Stimulated activated CD4-positive, alpha-beta T cell treated with anti-CD3 and anti-CD28 coated beads, Interleukin-2, amount 100 ng/mL, for 48 hours (primary cell): ENCODE data around the gene LYSMD4.

ENCODE experiments used
- DNase-seq, 2 donors: peaks; one replicate each; pipeline ENCODE4 v3.0.0-alpha.2; 2020

The LYSMD4 gene

GRCh38 chr15:99704444-99704838 lies 28.8 kb downstream of the LYSMD4 start:
- DNase-seq, result no peak

GRCh38 chr15:99703603-99704443 lies 29.4 kb downstream of the LYSMD4 start:
- DNase-seq, result no peak

GRCh38 chr15:99702895-99703602 lies 30.2 kb downstream of the LYSMD4 start:
- no peak for DNase-seq

GRCh38 chr15:99696096-99696495 lies 37.1 kb downstream of the LYSMD4 start:
- no peak for DNase-seq

GRCh38 chr15:99692825-99693224 lies 40.4 kb downstream of the LYSMD4 start:
- DNase-seq, result no peak

- DNase-seq, result no peak
Measured at GRCh38 chr15:99686290-99686689, 46.9 kb downstream of the LYSMD4 start.

GRCh38 chr15:99683000-99683670 lies 50.1 kb downstream of the LYSMD4 start:
- no peak for DNase-seq

- no peak for DNase-seq
Measured at GRCh38 chr15:99682455-99682854, 50.8 kb downstream of the LYSMD4 start.

GRCh38 chr15:99681990-99682389 lies 51.2 kb downstream of the LYSMD4 start:
- no peak for DNase-seq

- no peak for DNase-seq
Measured at GRCh38 chr15:99680276-99680675, 53.0 kb downstream of the LYSMD4 start.

GRCh38 chr15:99677540-99678134 lies 55.6 kb downstream of the LYSMD4 start:
- DNase-seq, result no peak
